ENCODE results near the gene MT1H.
A peak's percentile ranks its signal among the peaks of the same experiment; 100 is the strongest.
"Not testable (repeated sequence)": the region's sequence is repeated elsewhere in the genome, so short reads cannot be mapped to it uniquely, and the experiment has no call there.

MT1H gene

GRCh38 chr16:56657555-56658326 is 11.9 kb upstream of the MT1H start, which contains the start of gene MT1F:
Gene MT1F (plus strand): TSS chr16:56657959. CDS start chr16:56658059, 100 bp downstream.
- Histone ChIP-seq H3K4ac (ENCODE audit: low read depth, low read length) (no peak within 1 kb of the TSS), H4K8ac (ENCODE audit: low read depth, low read length) (no peak within 1 kb of the TSS), H3K4me2 (ENCODE audit: low read length) (peak within 1 kb of the TSS; percentile 33), H3K27ac (ENCODE audit: low read depth, low read length) (no peak within 1 kb of the TSS), H3K18ac (ENCODE audit: low read length) (no peak within 1 kb of the TSS), H2BK120ac (ENCODE audit: low read depth, low read length) (no peak within 1 kb of the TSS), H2BK15ac (replicated peaks; ENCODE audit: low read depth) (no peak within 1 kb of the TSS), H3K27me3 (ENCODE audit: insufficient read depth, low read length, poor library complexity) (peaks cover 45% of the 10 kb centered on the region), H3K4me3 (ENCODE audit: low read length) (peak within 1 kb of the TSS; percentile 37), H3K9ac (ENCODE audit: low read length) (peak within 1 kb of the TSS; percentile 63), H3K79me2 (ENCODE audit: control insufficient read depth, insufficient read depth, low read length) (no peaks in the 10 kb centered on the region), H3K79me1 (ENCODE audit: low read length) (no peaks in the 10 kb centered on the region), H2BK5ac (ENCODE audit: low read length) (no peak within 1 kb of the TSS), H3K36me3 (ENCODE audit: control insufficient read depth, insufficient read depth, low read length) (no peaks in the 10 kb centered on the region), H2AK5ac (ENCODE audit: low read length) (no peak within 1 kb of the TSS), H3K4me1 (ENCODE audit: control insufficient read depth, low read depth, low read length) (peaks cover 2% of the 10 kb centered on the region), H3K23ac (ENCODE audit: low read length) (no peak within 1 kb of the TSS), H3K56ac (ENCODE audit: low read length) (peak within 1 kb of the TSS; percentile 90), H4K5ac (ENCODE audit: low read length) (no peak within 1 kb of the TSS)
- peak; percentile 90 for DNase-seq
- WGBS (ENCODE audit: extremely low coverage, insufficient coverage, low lambda C conversion rate) = no CpG with 5 or more reads among the region's 46 CpGs

DNA sequence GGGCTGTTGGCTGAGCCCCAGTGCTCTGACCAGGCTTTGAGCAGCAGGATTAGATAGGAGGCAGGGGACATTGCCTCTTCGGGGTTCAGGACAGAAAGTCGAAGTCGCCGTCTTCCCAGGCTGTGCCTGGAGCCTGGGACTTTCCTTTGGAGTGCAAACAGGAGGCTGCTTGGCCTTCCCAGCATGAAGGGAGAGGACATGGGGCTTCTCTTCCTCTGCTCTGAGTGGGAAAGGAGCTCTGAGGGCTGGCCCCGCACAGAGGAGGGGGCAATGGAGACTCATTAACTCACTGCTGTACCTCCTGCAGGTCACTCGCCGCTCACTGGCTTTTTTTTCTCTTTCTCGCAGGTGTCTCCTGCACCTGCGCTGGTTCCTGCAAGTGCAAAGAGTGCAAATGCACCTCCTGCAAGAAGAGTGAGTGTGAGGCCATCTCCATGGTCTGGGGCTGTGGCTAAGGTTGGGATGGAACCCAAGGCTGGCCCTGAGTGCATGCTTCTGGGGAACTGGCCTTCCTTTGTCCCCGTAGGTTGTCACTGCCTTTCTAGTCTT is 11.2 kb upstream of the MT1H start:
- H3K4me3 ChIP-seq (ENCODE audit: low read length) = no peak overlapping the region
- no CpG with 5 or more reads among the region's 10 CpGs for WGBS (ENCODE audit: extremely low coverage, insufficient coverage, low lambda C conversion rate)

GRCh38 chr16:56662357-56663354 is 7.0 kb upstream of the MT1H start:
- WGBS (ENCODE audit: extremely low coverage, insufficient coverage, low lambda C conversion rate) = no CpG with 5 or more reads among the region's 48 CpGs
- Histone ChIP-seq H3K4me3 (ENCODE audit: low read length) (no peak overlapping the region), H3K27ac (ENCODE audit: low read depth, low read length) (no peak overlapping the region), H3K56ac (ENCODE audit: low read length) (no peak overlapping the region), H3K79me2 (ENCODE audit: control insufficient read depth, insufficient read depth, low read length) (no peaks in the 10 kb centered on the region), H3K4ac (ENCODE audit: low read depth, low read length) (no peak overlapping the region), H3K36me3 (ENCODE audit: control insufficient read depth, insufficient read depth, low read length) (no peaks in the 10 kb centered on the region), H3K27me3 (ENCODE audit: insufficient read depth, low read length, poor library complexity) (peaks cover 78% of the 10 kb centered on the region), H3K9ac (ENCODE audit: low read length) (no peak overlapping the region), H3K4me2 (ENCODE audit: low read length) (peak overlapping the region; percentile 10), H3K4me1 (ENCODE audit: control insufficient read depth, low read depth, low read length) (peaks cover 2% of the 10 kb centered on the region), H2AK5ac (ENCODE audit: low read length) (no peak overlapping the region), H4K5ac (ENCODE audit: low read length) (no peak overlapping the region), H2BK15ac (replicated peaks; ENCODE audit: low read depth) (no peak overlapping the region), H4K8ac (ENCODE audit: low read depth, low read length) (no peak overlapping the region), H2BK5ac (ENCODE audit: low read length) (no peak overlapping the region), H3K23ac (ENCODE audit: low read length) (no peak overlapping the region), H3K18ac (ENCODE audit: low read length) (no peak overlapping the region), H2BK120ac (ENCODE audit: low read depth, low read length) (no peak overlapping the region), H3K79me1 (ENCODE audit: low read length) (no peaks in the 10 kb centered on the region)
- peak; percentile 44 for DNase-seq

More for the DNA sequence above, 11.2 kb upstream of the MT1H start:
- Histone ChIP-seq H4K5ac (ENCODE audit: low read length) (no peak overlapping the region), H3K4me2 (ENCODE audit: low read length) (peak overlapping the region; percentile 2), H3K36me3 (ENCODE audit: control insufficient read depth, insufficient read depth, low read length) (no peaks in the 10 kb centered on the region), H4K8ac (ENCODE audit: low read depth, low read length) (no peak overlapping the region), H3K9ac (ENCODE audit: low read length) (no peak overlapping the region), H3K79me1 (ENCODE audit: low read length) (no peaks in the 10 kb centered on the region), H3K56ac (ENCODE audit: low read length) (no peak overlapping the region), H3K27ac (ENCODE audit: low read depth, low read length) (no peak overlapping the region), H2AK5ac (ENCODE audit: low read length) (no peak overlapping the region), H2BK5ac (ENCODE audit: low read length) (no peak overlapping the region), H2BK120ac (ENCODE audit: low read depth, low read length) (no peak overlapping the region), H3K4ac (ENCODE audit: low read depth, low read length) (no peak overlapping the region), H3K79me2 (ENCODE audit: control insufficient read depth, insufficient read depth, low read length) (no peaks in the 10 kb centered on the region), H3K23ac (ENCODE audit: low read length) (no peak overlapping the region), H3K18ac (ENCODE audit: low read length) (no peak overlapping the region), H3K27me3 (ENCODE audit: insufficient read depth, low read length, poor library complexity) (peaks cover 49% of the 10 kb centered on the region), H2BK15ac (replicated peaks; ENCODE audit: low read depth) (no peak overlapping the region), H3K4me1 (ENCODE audit: control insufficient read depth, low read depth, low read length) (peaks cover 2% of the 10 kb centered on the region)
- no peak for DNase-seq

DNA sequence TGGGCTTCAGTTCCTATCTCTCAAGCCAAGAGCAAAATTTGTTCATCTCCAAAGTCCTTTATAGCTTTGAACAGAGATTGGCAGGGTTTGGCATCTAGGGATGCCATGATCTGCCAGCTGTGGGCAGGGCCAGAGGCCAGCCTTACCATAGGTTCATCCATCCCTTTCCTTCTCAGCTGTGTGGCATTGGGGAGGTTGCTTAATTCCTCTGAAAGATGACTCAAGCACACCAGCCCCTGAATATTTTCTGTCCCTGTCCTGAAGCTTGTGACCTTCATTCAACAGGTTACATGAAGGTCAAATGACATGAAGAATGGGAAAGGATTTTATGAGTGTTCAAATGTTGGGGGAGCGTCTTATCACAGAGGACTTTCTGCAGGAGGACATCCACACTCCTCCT is 5.1 kb upstream of the MT1H start:
- WGBS (ENCODE audit: extremely low coverage, insufficient coverage, low lambda C conversion rate) = no CpG with 5 or more reads among the region's 1 CpG
- no peak overlapping the region for H3K4me3 ChIP-seq (ENCODE audit: low read length)
- no peaks in the 10 kb centered on the region for H3K4me1 ChIP-seq (ENCODE audit: control insufficient read depth, low read depth, low read length)
- H3K36me3 ChIP-seq (ENCODE audit: control insufficient read depth, insufficient read depth, low read length) = no peaks in the 10 kb centered on the region
- H2AK5ac ChIP-seq (ENCODE audit: low read length) = no peak overlapping the region
- no peak overlapping the region for H3K4me2 ChIP-seq (ENCODE audit: low read length)
- H3K18ac ChIP-seq (ENCODE audit: low read length) = no peak overlapping the region
- H3K4ac ChIP-seq (ENCODE audit: low read depth, low read length) = no peak overlapping the region
- no peak overlapping the region for H3K23ac ChIP-seq (ENCODE audit: low read length)
- H3K27ac ChIP-seq (ENCODE audit: low read depth, low read length) = no peak overlapping the region
- no peak overlapping the region for H4K8ac ChIP-seq (ENCODE audit: low read depth, low read length)
- no peak overlapping the region for H3K9ac ChIP-seq (ENCODE audit: low read length)
- no peak overlapping the region for H2BK5ac ChIP-seq (ENCODE audit: low read length)
- no peak overlapping the region for H3K56ac ChIP-seq (ENCODE audit: low read length)
- no peak overlapping the region for H2BK120ac ChIP-seq (ENCODE audit: low read depth, low read length)
- no peaks in the 10 kb centered on the region for H3K79me1 ChIP-seq (ENCODE audit: low read length)
- H3K27me3 ChIP-seq (ENCODE audit: insufficient read depth, low read length, poor library complexity) = peaks cover 82% of the 10 kb centered on the region
- H4K5ac ChIP-seq (ENCODE audit: low read length) = no peak overlapping the region
- no peak overlapping the region for H2BK15ac ChIP-seq (replicated peaks; ENCODE audit: low read depth)
- no peak for DNase-seq
- H3K79me2 ChIP-seq (ENCODE audit: control insufficient read depth, insufficient read depth, low read length) = no peaks in the 10 kb centered on the region

- DNase-seq; H2BK5ac ChIP-seq (ENCODE audit: low read length); H2BK15ac ChIP-seq (replicated peaks; ENCODE audit: low read depth); H3K4me3 ChIP-seq (ENCODE audit: low read length); H3K27ac ChIP-seq (ENCODE audit: low read depth, low read length); H4K8ac ChIP-seq (ENCODE audit: low read depth, low read length); H3K23ac ChIP-seq (ENCODE audit: low read length); H3K4me2 ChIP-seq (ENCODE audit: low read length); H2AK5ac ChIP-seq (ENCODE audit: low read length); H3K18ac ChIP-seq (ENCODE audit: low read length); H3K9ac ChIP-seq (ENCODE audit: low read length); H3K4me1 ChIP-seq (ENCODE audit: control insufficient read depth, low read depth, low read length); H3K36me3 ChIP-seq (ENCODE audit: control insufficient read depth, insufficient read depth, low read length); H3K4ac ChIP-seq (ENCODE audit: low read depth, low read length); H3K79me2 ChIP-seq (ENCODE audit: control insufficient read depth, insufficient read depth, low read length); H2BK120ac ChIP-seq (ENCODE audit: low read depth, low read length); H3K79me1 ChIP-seq (ENCODE audit: low read length); H3K56ac ChIP-seq (ENCODE audit: low read length); H4K5ac ChIP-seq (ENCODE audit: low read length): not testable (repeated sequence)
- H3K27me3 ChIP-seq (ENCODE audit: insufficient read depth, low read length, poor library complexity) = peaks cover 82% of the 10 kb centered on the region
- no CpG with 5 or more reads among the region's 8 CpGs for WGBS (ENCODE audit: extremely low coverage, insufficient coverage, low lambda C conversion rate)
Measured at GRCh38 chr16:56665286-56666261, 4.0 kb upstream of the MT1H start.
